Measurements from ENCODE around the gene PRIMPOL. TPM values are rescaled to one million over a fixed set of nuclear protein-coding genes. Genes with fewer than 3 reads are reported as not detected.

PRIMPOL gene
- total and polyA plus RNA-seq, 12 donors: 7.5 to 66.2 (median 12.3) TPM

DNA sequence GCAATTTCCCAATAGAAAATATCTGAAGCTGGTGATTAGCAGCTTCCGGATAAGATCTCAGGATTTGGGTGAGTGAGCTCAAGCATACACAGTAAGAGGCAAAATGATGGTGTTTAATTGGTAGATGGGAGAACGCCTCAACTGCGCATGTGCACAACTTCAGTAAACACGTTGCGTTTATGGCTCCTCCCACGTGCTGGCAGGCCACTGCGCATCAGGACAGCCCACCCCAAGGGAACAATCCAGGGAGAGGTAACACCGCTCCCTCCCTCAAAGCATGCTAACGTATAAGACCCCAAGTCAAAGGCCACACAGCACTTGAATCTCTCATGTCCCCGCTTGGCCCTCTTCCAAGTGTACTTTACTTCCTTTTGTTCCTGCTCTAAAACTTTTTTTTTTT, 94.7 kb downstream of the PRIMPOL start:
- intact Hi-C loops (cut with DNase I): loop anchor here in 1 of 2 donors (10.0 kb wide), 1 partner anchor 241 kb away; no protein-coding TSS in a partner anchor
- H3K36me3 ChIP-seq (replicated peaks in 1 of 2): no peaks in the 10 kb centered on the region
- H3K4me1 ChIP-seq (replicated peaks in 1 of 2): peaks cover 0 to 19% of the 10 kb centered on the region in 2 donors
- no peaks in the 10 kb centered on the region for H3K9me3 ChIP-seq (replicated peaks in 1 of 3)
- H3K27ac ChIP-seq: no peak overlapping the region
- no peaks in the 10 kb centered on the region for H3K27me3 ChIP-seq
- no peak overlapping the region for H3K4me3 ChIP-seq
- no peak for DNase-seq
- TF ChIP-seq POLR2A (IDR thresholded peaks at IDR 0.05): no peak
- TF ChIP-seq, protein P1, sequence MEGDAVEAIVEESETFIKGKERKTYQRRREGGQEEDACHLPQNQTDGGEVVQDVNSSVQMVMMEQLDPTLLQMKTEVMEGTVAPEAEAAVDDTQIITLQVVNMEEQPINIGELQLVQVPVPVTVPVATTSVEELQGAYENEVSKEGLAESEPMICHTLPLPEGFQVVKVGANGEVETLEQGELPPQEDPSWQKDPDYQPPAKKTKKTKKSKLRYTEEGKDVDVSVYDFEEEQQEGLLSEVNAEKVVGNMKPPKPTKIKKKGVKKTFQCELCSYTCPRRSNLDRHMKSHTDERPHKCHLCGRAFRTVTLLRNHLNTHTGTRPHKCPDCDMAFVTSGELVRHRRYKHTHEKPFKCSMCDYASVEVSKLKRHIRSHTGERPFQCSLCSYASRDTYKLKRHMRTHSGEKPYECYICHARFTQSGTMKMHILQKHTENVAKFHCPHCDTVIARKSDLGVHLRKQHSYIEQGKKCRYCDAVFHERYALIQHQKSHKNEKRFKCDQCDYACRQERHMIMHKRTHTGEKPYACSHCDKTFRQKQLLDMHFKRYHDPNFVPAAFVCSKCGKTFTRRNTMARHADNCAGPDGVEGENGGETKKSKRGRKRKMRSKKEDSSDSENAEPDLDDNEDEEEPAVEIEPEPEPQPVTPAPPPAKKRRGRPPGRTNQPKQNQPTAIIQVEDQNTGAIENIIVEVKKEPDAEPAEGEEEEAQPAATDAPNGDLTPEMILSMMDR (IDR thresholded peaks at IDR 0.05): no peak
- 86 to 94% (median 93%) methylated on average over 10 of the region's 10 CpGs for WGBS, 4 donors

Other genes with a start within 250 kb of the PRIMPOL start
- 10 to 100 TPM; 34.6 to 93.1 (median 57.1) TPM for gene IRF2, start 175.2 kb upstream of the PRIMPOL start, total RNA-seq
- gene IRF2, start 175.2 kb upstream of the PRIMPOL start, polyA plus RNA-seq: 10 to 100 TPM; 19.0 to 69.7 (median 20.0) TPM
- gene CASP3, start 291 bp upstream of the PRIMPOL start, total RNA-seq: 10 to 100 TPM; 11.2 to 44.5 (median 20.9) TPM
- gene CASP3, start 291 bp upstream of the PRIMPOL start, polyA plus RNA-seq: 10 to 100 TPM in 1 of 3 donors, 1 to 10 TPM in 2; 8.5 to 25.3 (median 10.0) TPM
- 10 to 100 TPM in 1 of 9 donors, 1 to 10 TPM in 7, under 1 TPM in 1; 0.97 to 15.6 (median 2.2) TPM for gene CENPU, start 84.4 kb downstream of the PRIMPOL start, total RNA-seq
- 1 to 10 TPM; 2.7 to 5.2 (median 4.1) TPM for gene CENPU, start 84.4 kb downstream of the PRIMPOL start, polyA plus RNA-seq
- 100 to 1,000 TPM in 1 of 9 donors, 10 to 100 TPM in 7, 1 to 10 TPM in 1; 6.2 to 113 (median 66.8) TPM for gene ACSL1, start 176.2 kb downstream of the PRIMPOL start, total RNA-seq
- 10 to 100 TPM; 56.9 to 95.1 (median 87.2) TPM for gene ACSL1, start 176.2 kb downstream of the PRIMPOL start, polyA plus RNA-seq

Measured in adrenal gland (tissue), 12 donors.